GM12878 (cell line): ENCODE data around the gene OLFM2. TPM values are rescaled to one million over a fixed set of nuclear protein-coding genes. Genes with fewer than 3 reads are reported as not detected.

Source experiments
- ATAC-seq: fragments of 200-7000 bp; cut with Tn5 transposase; 3 replicates; pipeline ENCODE4 v1.9.1; 2020; ENCODE audit warnings: mild to moderate bottlenecking, moderate library complexity
- BruUV-seq: library from RNA; stranded (reverse); fragments of 400-500 nt; replicated peaks from 2 replicates; lab custom pipeline; 2021; lab: Mats Ljungman, UMichigan
- CTCF ChIA-PET: fragments of 300-600 bp; sonication (Branson Sonifier 250); formaldehyde crosslinking; extraction: SDS; loops from one replicate; lab custom pipeline; 2021; ENCODE audit warnings: inconsistent platforms; lab: Yijun Ruan, JAX
- POLR2A ChIA-PET: fragments of 350-600 bp; formaldehyde crosslinking; extraction: SDS; loops from one replicate; lab custom pipeline; 2021; ENCODE audit warnings: inconsistent platforms; lab: Charles Lee
- RAD21 ChIA-PET: fragments of 300-600 bp; sonication (Branson Sonifier 250); formaldehyde crosslinking; loops from one replicate; lab custom pipeline; 2023; ENCODE audit warnings: antibody characterized with exemption; ENCODE audit not compliant: unreplicated experiment; lab: Charles Lee
- SMC1A ChIA-PET: fragments of 300-600 bp; sonication (Branson Sonifier 250); formaldehyde crosslinking; loops from one replicate; lab custom pipeline; 2023; ENCODE audit not compliant: unreplicated experiment, uncharacterized antibody; lab: Charles Lee
- DNase-seq: peaks from one replicate; pipeline ENCODE4 v3.0.0-alpha.2; 2011; ENCODE audit warnings: low read depth, low spot score
- FAIRE-seq: peaks from 3 replicates; lab custom pipeline; 2011; peaks lifted over from hg19 to GRCh38; lab: Jason Lieb, UNC
- H2AFZ ChIP-seq: 2 replicates; pipeline ENCODE4 v1.6.0; 2011; ENCODE audit warnings: low read depth, low read length, control low read depth; ENCODE audit not compliant: control insufficient read depth
- H3K27ac ChIP-seq: 2 replicates; pipeline ENCODE4 v1.5.1; 2011; ENCODE audit warnings: control low read depth; ENCODE audit not compliant: control insufficient read depth, insufficient read depth
- H3K27me3 ChIP-seq, 2 experiments: replicated peaks in 1 of 2; 2 replicates each; pipeline versions ENCODE4 v1.6.0 to v1.6.1; 2011; ENCODE audit warnings: low read length in 1 of 2; ENCODE audit not compliant: control insufficient read depth in 2 of 2, insufficient read depth in 2 of 2
- H3K36me3 ChIP-seq, 2 experiments: 2 replicates each; pipeline ENCODE4 v1.5.1; 2011; ENCODE audit warnings: low read length in 1 of 2; ENCODE audit not compliant: control insufficient read depth in 2 of 2, insufficient read depth in 2 of 2
- H3K4me1 ChIP-seq: 2 replicates; pipeline ENCODE4 v1.6.1; 2011; ENCODE audit warnings: mild to moderate bottlenecking, low read length, moderate library complexity, mixed read lengths; ENCODE audit not compliant: control insufficient read depth, insufficient read depth
- H3K4me2 ChIP-seq: 2 replicates; pipeline ENCODE4 v1.6.0; 2011; ENCODE audit warnings: control low read depth; ENCODE audit not compliant: control insufficient read depth, insufficient read depth
- H3K4me3 ChIP-seq: fragments of 200-600 bp; sonication (generic); 2 replicates; pipeline ENCODE4 v1.5.1; 2016
- H3K79me2 ChIP-seq: 2 replicates; pipeline ENCODE4 v1.6.0; 2011; ENCODE audit warnings: low read length; ENCODE audit not compliant: control insufficient read depth, insufficient read depth
- H3K9ac ChIP-seq: 2 replicates; pipeline ENCODE4 v1.8.0; 2011; ENCODE audit warnings: low read length, control low read depth, mixed read lengths; ENCODE audit not compliant: control insufficient read depth, insufficient read depth
- H3K9me3 ChIP-seq: replicated peaks from 3 replicates; pipeline ENCODE4 v1.5.1; 2011; ENCODE audit warnings: mild to moderate bottlenecking, low read length; ENCODE audit not compliant: control insufficient read depth, insufficient read depth
- H4K20me1 ChIP-seq: 2 replicates; pipeline ENCODE4 v1.6.0; 2011; ENCODE audit not compliant: control insufficient read depth, insufficient read depth
- CBX5 ChIP-seq: sonication (generic); IDR thresholded peaks from 2 replicates; pipeline ENCODE4 v1.6.1; 2016; ENCODE audit warnings: low read depth, moderate library complexity, mild to moderate bottlenecking, inconsistent platforms
- E4F1 ChIP-seq: fragments of 450-650 bp; IDR thresholded peaks from 2 replicates; pipeline ENCODE4 v1.6.1; 2018; ENCODE audit warnings: borderline replicate concordance, mild to moderate bottlenecking; ENCODE audit not compliant: partially characterized antibody
- NBN ChIP-seq: fragments of 450-650 bp; IDR thresholded peaks from 2 replicates; pipeline ENCODE4 v1.6.1; 2016
- ZBED1 ChIP-seq: IDR thresholded peaks from 2 replicates; pipeline ENCODE4 v1.6.1; 2016; ENCODE audit warnings: borderline replicate concordance
- ZBTB40 ChIP-seq: fragments of 450-650 bp; IDR thresholded peaks from 2 replicates; pipeline ENCODE4 v1.6.1; 2016; ENCODE audit warnings: mild to moderate bottlenecking, moderate library complexity, borderline replicate concordance
- WGBS: methylation state at CpG from one replicate; pipeline ENCODE4 v1.1.6; 2016; ENCODE audit warnings: low lambda C conversion rate; ENCODE audit not compliant: insufficient replicate concordance, insufficient coverage; ENCODE audit errors: missing lambda C conversion rate; 5-methylcytosine and 5-hydroxymethylcytosine counted together
- in situ Hi-C: fragments of 300-500 bp; cut with MboI; formaldehyde crosslinking; loops from 9 replicates; pipeline ENCODE4 v1.14.3; 2018; ENCODE audit warnings: mixed read lengths
- intact Hi-C: fragments of 100-400 bp; cut with micrococcal nuclease; formaldehyde crosslinking; loops from one replicate; pipeline ENCODE4 v1.14.2; 2022; ENCODE audit not compliant: unreplicated experiment
- polyA plus RNA-seq, 11 experiments: library from polyadenylated mRNA; depleted of rRNA in 4 of 11; unstranded in 6 of 11; stranded (reverse) in 5 of 11; fragments of >200 nt; fragmentation: Nextera tagmentation in 4 of 11; fragmentation: Illumina TruSeq in 1 of 11; extraction: Ambion mirVana in 4 of 11; extraction: Trizol in 1 of 11; gene quantifications; 1 replicate in 1 of 11; 2 replicates in 10 of 11; pipeline versions ENCODE4 v1.2.1 to v1.2.3, GENCODE V29; 2011 to 2016; ENCODE audit warnings: inconsistent platforms in 2 of 11, missing spikeins in 2 of 11, low read depth in 1 of 11
- total RNA-seq, 4 experiments: library from RNA; depleted of rRNA in 3 of 4; stranded (reverse); fragments of >200 nt in 3 of 4; fragmentation: Illumina TruSeq in 1 of 4; extraction: Trizol in 1 of 4; gene quantifications; 2 replicates each; pipeline versions ENCODE4 v1.2.1 to v1.2.3, GENCODE V29; 2013 to 2021

The OLFM2 gene
- total and polyA plus RNA-seq, 10 of the 15 experiments (the other 5 are each of a cell fraction or from before 2014, with no cell fraction given), result 0.07 to 3.5 (median 0.27) TPM; not detected in 5

- TF ChIP-seq ZBTB40 (no peak), CBX5 (no peak), E4F1 (no peak)
Measured at GRCh38 chr19:9885077-9885552, 51.2 kb downstream of the OLFM2 start (continued).

- no peak overlapping the region for H3K27ac ChIP-seq
- no TSS peak for BruUV-seq
- ChIA-PET CTCF (no interaction called here), POLR2A (no interaction called here), SMC1A (no interaction called here), RAD21 (no interaction called here)
- H3K4me1 ChIP-seq, result no peaks in the 10 kb centered on the region
- H3K27me3 ChIP-seq, result no peaks in the 10 kb centered on the region; a peak in 1 of 4 replicates
- intact Hi-C loops (no loop called here), in situ Hi-C loops (no loop called here)
- ATAC-seq, result no peak
- DNase-seq, result no peak
- no peak overlapping the region for H3K4me3 ChIP-seq
- no peaks in the 10 kb centered on the region for H3K79me2 ChIP-seq
- no peaks in the 10 kb centered on the region for H3K9me3 ChIP-seq
- WGBS, result 27% methylated on average over 12 of the region's 12 CpGs
- H4K20me1 ChIP-seq, result no peaks in the 10 kb centered on the region
- H3K9ac ChIP-seq, result no peak overlapping the region
- no peak for FAIRE-seq
- no peak overlapping the region for H3K4me2 ChIP-seq
- no peaks in the 10 kb centered on the region for H3K36me3 ChIP-seq
- no peak overlapping the region for H2AFZ ChIP-seq
- TF ChIP-seq ZBED1 (no peak), NBN (no peak)
- TF ChIP-seq, all 136 proteins: peak for 0
Measured at GRCh38 chr19:9883764-9884163, 52.6 kb downstream of the OLFM2 start.
